MM.1S (cell line): ENCODE data around the gene OSBPL8.

Source experiments
- CTCF ChIP-seq: fragments of 300-600 bp; sonication (generic); IDR thresholded peaks from 2 replicates; pipeline ENCODE4 v1.5.1; 2016; ENCODE audit warnings: antibody characterized with exemption, low read length, mixed read lengths
- EZH2phosphoT487 ChIP-seq: fragments of 300-600 bp; sonication (generic); IDR thresholded peaks from 2 replicates; pipeline ENCODE4 v1.6.1; 2018; ENCODE audit warnings: antibody characterized with exemption, low read length

GRCh38 chr12:76424941-76425340, 134.6 kb downstream of the OSBPL8 start:
- TF ChIP-seq CTCF (no peak), EZH2phosphoT487 (no peak)
